Common myeloid progenitor, CD34-positive (primary cell): ENCODE results near the gene MS4A6A.

Experiments used
- CTCF ChIA-PET: fragments of 350-600 bp; sonication (Branson Sonifier 250); formaldehyde crosslinking; loops from one replicate; lab custom pipeline; 2021; ENCODE audit warnings: antibody characterized with exemption; lab: Charles Lee
- POLR2A ChIA-PET: fragments of 350-600 bp; sonication (Branson Sonifier 250); formaldehyde crosslinking; loops from one replicate; lab custom pipeline; 2021; ENCODE audit warnings: antibody characterized with exemption; lab: Charles Lee
- DNase-seq, 3 donors: peaks; one replicate each; pipeline versions ENCODE4 v3.0.0 to v3.0.0-alpha.2; 2013
- H3K27ac ChIP-seq, 2 experiments: 1 replicate in 1 of 2; 2 replicates in 1 of 2; pipeline ENCODE4 v1.7.0; 2013; ENCODE audit warnings: inconsistent platforms in 2 of 2, low read length in 2 of 2, mild to moderate bottlenecking in 2 of 2, low read depth in 1 of 2, moderate library complexity in 1 of 2; ENCODE audit not compliant: severe bottlenecking in 2 of 2, insufficient read depth in 1 of 2, poor library complexity in 1 of 2
- H3K27me3 ChIP-seq, 5 experiments: replicated peaks in 2 of 5; 1 replicate in 3 of 5; 2 replicates in 2 of 5; pipeline versions ENCODE4 v1.6.1 to v1.7.0; 2013; ENCODE audit warnings: low read length in 4 of 5, mild to moderate bottlenecking in 2 of 5, moderate library complexity in 2 of 5, inconsistent platforms in 1 of 5; ENCODE audit not compliant: insufficient read depth in 5 of 5, control insufficient read depth in 4 of 5
- H3K36me3 ChIP-seq, 4 experiments: 1 replicate in 2 of 4; 2 replicates in 2 of 4; pipeline versions ENCODE4 v1.6.1 to v1.7.0; 2013; ENCODE audit warnings: low read length in 3 of 4, control low read depth in 1 of 4, mild to moderate bottlenecking in 1 of 4; ENCODE audit not compliant: control insufficient read depth in 4 of 4, insufficient read depth in 4 of 4
- H3K4me1 ChIP-seq, 4 experiments: 1 replicate in 3 of 4; 2 replicates in 1 of 4; pipeline versions ENCODE4 v1.6.1 to v1.7.1; 2013; ENCODE audit warnings: low read length in 3 of 4, mild to moderate bottlenecking in 3 of 4, control low read depth in 1 of 4, inconsistent platforms in 1 of 4, moderate library complexity in 1 of 4; ENCODE audit not compliant: control insufficient read depth in 4 of 4, insufficient read depth in 4 of 4; ENCODE audit errors: control extremely low read depth in 1 of 4
- H3K4me3 ChIP-seq, 7 experiments: 1 replicate in 4 of 7; 2 replicates in 3 of 7; pipeline versions ENCODE4 v1.5.1 to v1.7.0; 2013; ENCODE audit warnings: mild to moderate bottlenecking in 7 of 7, low read length in 6 of 7, moderate library complexity in 6 of 7, inconsistent platforms in 2 of 7, low read depth in 2 of 7, control low read depth in 1 of 7; ENCODE audit not compliant: insufficient read depth in 4 of 7, control insufficient read depth in 1 of 7; ENCODE audit errors: extremely low read depth in 1 of 7
- H3K9me3 ChIP-seq, 5 experiments: 1 replicate in 4 of 5; 2 replicates in 1 of 5; pipeline versions ENCODE4 v1.6.1 to v1.7.1; 2013; ENCODE audit warnings: low read length in 4 of 5, mild to moderate bottlenecking in 2 of 5, inconsistent platforms in 1 of 5, low read depth in 1 of 5, moderate library complexity in 1 of 5; ENCODE audit not compliant: control insufficient read depth in 4 of 5, insufficient read depth in 2 of 5; ENCODE audit errors: control extremely low read depth in 1 of 5
- WGBS: methylation state at CpG from one replicate; pipeline ENCODE4 v1.1.5; 2013; ENCODE audit not compliant: insufficient coverage; 5-methylcytosine and 5-hydroxymethylcytosine counted together

Gene MS4A6A

DNA sequence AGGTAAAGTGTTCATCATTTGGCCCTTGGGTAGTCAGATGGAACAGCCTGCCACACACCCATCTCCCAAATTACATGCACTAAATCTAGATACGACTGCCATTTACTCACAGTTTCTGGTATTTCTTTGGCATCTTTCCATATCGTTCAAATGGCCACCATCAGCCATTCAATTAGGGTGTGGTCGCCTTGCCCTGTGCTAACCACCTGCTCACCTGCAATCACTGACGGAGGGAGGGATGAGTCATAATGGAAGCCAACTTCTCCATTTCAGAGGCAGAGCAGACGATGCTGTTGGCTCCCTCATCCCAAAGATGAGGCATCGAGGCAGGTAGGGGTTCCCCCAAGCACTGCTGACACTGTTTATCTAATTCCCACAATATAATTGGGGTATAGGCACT, 14.6 kb downstream of the MS4A6A start:
- ChIA-PET CTCF (interaction anchor here (1.6 to 3.6 kb wide), 2 partner anchors 13 to 83 kb away, joined by 10 to 32 read pairs; partner anchors contain the start of gene MS4A6A), POLR2A (no interaction called here)
- WGBS: 100% methylated on average over 4 of the region's 6 CpGs
- H3K4me3 ChIP-seq: no peak overlapping the region
- H3K27ac ChIP-seq: no peak overlapping the region
- no peak for DNase-seq
- H3K27me3 ChIP-seq: peaks cover 0 to 18% (median 2%) of the 10 kb centered on the region in 5 experiments
- H3K36me3 ChIP-seq: no peaks in the 10 kb centered on the region
- no peaks in the 10 kb centered on the region for H3K4me1 ChIP-seq
- peaks cover 3 to 26% (median 16%) of the 10 kb centered on the region in 5 experiments for H3K9me3 ChIP-seq

DNA sequence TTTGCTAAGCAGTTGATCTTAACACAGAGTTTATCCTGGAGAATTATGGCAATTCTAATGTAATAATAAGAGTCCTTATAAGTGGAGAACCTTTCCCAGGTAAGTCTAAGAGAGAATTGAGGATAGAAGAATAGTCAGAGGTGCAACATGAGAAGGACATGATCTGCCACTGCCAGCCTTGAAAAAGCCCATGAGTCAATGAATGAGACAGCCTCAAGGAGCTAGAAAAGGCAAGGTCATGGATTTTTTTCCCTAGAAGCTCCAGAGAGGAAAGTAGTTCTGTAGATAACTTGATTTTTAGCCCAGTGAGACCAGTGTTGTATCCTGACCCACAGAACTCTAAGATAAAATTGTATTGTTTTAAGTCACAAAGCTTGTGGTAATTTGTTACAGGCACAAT, 16.9 kb downstream of the MS4A6A start:
- Histone ChIP-seq H3K27me3 (peaks cover 0 to 4% (median 0%) of the 10 kb centered on the region in 5 experiments), H3K4me3 (no peak overlapping the region), H3K4me1 (no peaks in the 10 kb centered on the region), H3K27ac (no peak overlapping the region), H3K9me3 (peaks cover 2 to 26% (median 16%) of the 10 kb centered on the region in 5 experiments), H3K36me3 (no peaks in the 10 kb centered on the region)
- no peak for DNase-seq
- POLR2A ChIA-PET: no interaction called here
- CTCF ChIA-PET: interaction anchor here (0.9 to 1.0 kb wide), 2 partner anchors 85 to 236 kb away, joined by 3 read pairs; no protein-coding TSS in a partner anchor

DNA sequence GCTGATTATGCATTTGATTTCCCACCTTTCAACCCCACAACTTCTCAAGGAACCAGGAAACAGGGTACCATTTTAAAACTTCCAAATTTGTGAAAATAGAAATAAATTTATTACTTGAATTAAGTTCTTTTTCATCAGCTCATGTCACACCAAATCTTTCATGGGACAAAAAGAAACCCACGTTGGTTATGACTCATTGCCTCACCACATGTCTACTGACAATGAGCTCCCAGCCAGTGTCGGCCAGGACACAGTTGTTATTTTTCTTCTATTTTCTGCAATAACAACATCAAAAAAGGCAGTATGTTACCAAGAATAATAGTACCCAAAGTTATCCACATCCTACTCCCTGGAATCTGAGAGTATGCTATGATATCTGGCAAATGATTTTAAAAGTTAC, 17.3 kb downstream of the MS4A6A start:
- Histone ChIP-seq H3K36me3 (no peaks in the 10 kb centered on the region), H3K4me3 (no peak overlapping the region), H3K4me1 (no peaks in the 10 kb centered on the region), H3K9me3 (peaks cover 2 to 26% (median 16%) of the 10 kb centered on the region in 5 experiments), H3K27me3 (peaks cover 0 to 2% (median 0%) of the 10 kb centered on the region in 5 experiments), H3K27ac (no peak overlapping the region)
- ChIA-PET POLR2A (no interaction called here), CTCF (no interaction called here)
- 42% methylated on average over 1 of the region's 2 CpGs for WGBS
- peak in 2 of 3 donors; percentile 42 to 55 for DNase-seq

DNA sequence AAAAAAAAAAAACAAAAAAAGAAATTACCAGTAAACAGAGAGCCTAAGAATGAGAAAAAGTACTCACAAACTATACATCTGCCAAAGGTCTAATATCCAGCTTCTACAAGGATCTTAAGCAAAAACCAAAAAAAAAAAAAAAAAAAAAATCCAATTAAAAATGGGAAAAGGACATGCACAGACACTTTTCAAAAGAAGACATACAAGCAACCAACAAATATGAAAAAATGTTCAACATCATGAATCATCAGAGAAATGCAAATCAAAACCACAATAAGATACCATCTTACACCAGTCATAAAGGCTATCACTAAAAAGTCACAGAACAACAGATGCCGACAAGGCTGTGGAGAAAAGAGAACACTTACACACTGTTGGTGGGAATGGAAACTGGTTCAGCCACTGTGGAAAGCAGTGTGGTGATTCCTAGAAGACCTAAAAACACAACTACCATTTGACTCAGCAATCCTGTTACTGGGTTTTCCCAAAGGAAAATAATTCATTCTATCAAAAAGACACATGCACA, 18.3 kb downstream of the MS4A6A start:
- CTCF ChIA-PET: interaction anchor here (1.3 kb wide), 1 partner anchor 8 kb away, joined by 3 read pairs; no protein-coding TSS in a partner anchor
- POLR2A ChIA-PET: no interaction called here

DNA sequence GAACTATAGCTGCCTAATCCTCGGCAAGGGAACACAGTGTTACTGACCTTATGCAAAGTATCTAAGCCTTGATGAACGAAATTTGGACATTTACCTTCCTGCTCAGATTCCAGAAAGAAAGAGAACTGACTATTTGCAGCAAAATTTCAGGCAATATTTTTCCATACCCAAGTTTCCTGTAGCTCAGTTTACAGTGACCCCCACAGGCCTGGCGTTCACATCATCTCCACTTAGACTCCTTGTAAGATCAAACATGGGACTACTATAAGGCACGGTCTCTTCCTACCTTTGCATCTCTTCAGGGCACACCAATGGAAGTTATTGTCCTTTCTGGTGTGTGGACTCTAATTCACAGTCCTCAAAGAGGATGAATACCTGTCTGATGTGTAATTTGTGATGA, 21.1 kb downstream of the MS4A6A start:
- CTCF ChIA-PET: no interaction called here
- Histone ChIP-seq H3K27ac (no peak overlapping the region), H3K9me3 (peaks cover 0 to 7% (median 0%) of the 10 kb centered on the region in 5 experiments), H3K4me3 (no peak overlapping the region), H3K27me3 (no peaks in the 10 kb centered on the region), H3K36me3 (no peaks in the 10 kb centered on the region), H3K4me1 (no peaks in the 10 kb centered on the region)
- no peak for DNase-seq
- WGBS: 98% methylated on average over 4 of the region's 4 CpGs
- POLR2A ChIA-PET: no interaction called here

More for the DNA sequence above, 18.3 kb downstream of the MS4A6A start:
- peaks cover 2 to 19% (median 13%) of the 10 kb centered on the region in 5 experiments for H3K9me3 ChIP-seq
- no peaks in the 10 kb centered on the region for H3K36me3 ChIP-seq
- no peak overlapping the region for H3K27ac ChIP-seq
- H3K27me3 ChIP-seq: no peaks in the 10 kb centered on the region
- no CpG with 5 or more reads among the region's 1 CpG for WGBS
- H3K4me3 ChIP-seq: no peak overlapping the region
- DNase-seq: peak in 2 of 3 donors; percentile 9 to 24
- H3K4me1 ChIP-seq: no peaks in the 10 kb centered on the region

DNA sequence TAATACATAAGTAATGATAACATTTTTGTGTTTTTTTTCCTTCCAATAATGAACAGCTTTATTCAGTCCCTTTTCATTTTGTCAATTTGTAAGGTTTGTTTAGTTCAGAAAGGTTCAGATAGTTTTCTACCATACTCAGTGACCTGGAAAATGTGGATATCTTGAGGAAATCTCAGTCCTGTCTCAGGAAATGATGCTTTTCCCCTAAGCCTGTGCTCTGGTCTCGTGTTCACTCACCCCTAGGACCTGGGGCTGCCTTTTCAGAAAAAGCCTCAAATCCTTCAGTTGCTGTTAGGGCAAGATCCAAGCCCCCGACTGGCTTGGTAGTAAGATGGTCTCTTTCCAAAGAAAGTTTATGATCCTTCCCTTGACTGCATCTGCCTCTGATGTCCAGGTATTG, 21.8 kb downstream of the MS4A6A start:
- ChIA-PET POLR2A (no interaction called here), CTCF (no interaction called here)
- Histone ChIP-seq H3K36me3 (no peaks in the 10 kb centered on the region), H3K4me3 (no peak overlapping the region), H3K4me1 (peaks cover 0 to 1% (median under 1%) of the 10 kb centered on the region in 4 experiments), H3K27me3 (no peaks in the 10 kb centered on the region), H3K9me3 (peaks cover 0 to 7% (median 0%) of the 10 kb centered on the region in 5 experiments), H3K27ac (no peak overlapping the region)
- DNase-seq: no peak
- WGBS: 83% methylated on average over 2 of the region's 2 CpGs

DNA sequence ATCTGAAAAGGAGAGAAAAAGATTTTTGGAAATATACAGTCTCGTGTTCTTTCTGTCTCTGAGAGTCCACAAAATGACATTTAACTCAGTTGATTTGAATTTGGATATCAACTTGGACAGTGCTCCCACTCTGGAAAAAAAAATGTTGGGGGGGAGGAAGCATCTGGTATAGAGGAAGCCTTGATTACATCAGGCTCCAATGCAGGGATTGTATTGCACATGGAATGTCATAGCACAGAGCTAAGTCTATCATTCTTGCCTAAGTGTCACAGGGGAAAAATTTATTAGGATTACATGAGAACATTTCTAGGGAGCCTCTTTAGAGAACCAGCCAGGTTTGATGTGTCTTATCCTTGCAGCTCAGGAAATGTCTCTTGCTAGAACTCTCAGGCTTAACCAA, 23.0 kb downstream of the MS4A6A start:
- Histone ChIP-seq H3K27me3 (no peaks in the 10 kb centered on the region), H3K27ac (no peak overlapping the region), H3K36me3 (no peaks in the 10 kb centered on the region), H3K9me3 (peaks cover 0 to 4% (median 0%) of the 10 kb centered on the region in 5 experiments), H3K4me1 (peaks cover 0 to 5% (median 2%) of the 10 kb centered on the region in 4 experiments), H3K4me3 (no peak overlapping the region)
- DNase-seq: no peak
- POLR2A ChIA-PET: no interaction called here
- WGBS: 67% methylated on average over 1 of the region's 1 CpG
- CTCF ChIA-PET: no interaction called here
